ENCODE measurements around the gene WNT3.
"Not testable (repeated sequence)": the region's sequence is repeated elsewhere in the genome, so short reads cannot be mapped to it uniquely, and the experiment has no call there.

WNT3 gene

DNA sequence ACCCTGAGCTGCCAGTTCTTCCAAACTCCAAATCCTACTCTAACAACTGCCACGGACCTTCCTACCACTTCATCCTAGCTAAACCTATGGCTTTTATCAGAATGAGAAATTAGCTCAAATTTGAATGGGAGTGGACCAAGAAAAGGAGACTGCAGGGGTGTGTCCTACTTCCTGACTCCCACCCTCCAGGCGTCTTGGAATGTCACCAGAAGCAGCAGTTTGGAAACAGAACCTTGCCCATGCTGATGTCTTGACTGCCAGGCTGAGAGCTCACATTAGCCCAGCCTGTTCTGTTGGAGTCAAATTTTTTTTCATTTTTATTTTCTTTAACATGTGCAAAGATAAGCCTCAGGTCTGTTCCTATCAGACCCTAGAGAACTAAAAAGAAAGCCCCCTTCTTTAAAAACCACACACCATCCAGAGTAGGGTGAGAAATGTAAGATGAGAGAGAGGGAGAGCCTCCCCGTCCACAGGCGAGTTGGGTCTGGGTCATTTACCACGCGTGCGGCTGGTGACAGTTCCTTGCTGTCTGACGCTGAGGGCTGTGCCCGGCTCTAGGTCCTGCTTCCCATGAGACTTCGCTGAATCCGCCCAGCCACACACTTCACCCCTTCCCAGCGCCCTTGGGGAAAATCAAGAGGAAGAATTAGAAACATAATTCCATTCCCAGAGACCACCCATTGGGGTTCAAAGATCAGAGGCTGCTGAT lies 54.3 kb downstream of the WNT3 start:
- DNase-seq = no peak

DNA sequence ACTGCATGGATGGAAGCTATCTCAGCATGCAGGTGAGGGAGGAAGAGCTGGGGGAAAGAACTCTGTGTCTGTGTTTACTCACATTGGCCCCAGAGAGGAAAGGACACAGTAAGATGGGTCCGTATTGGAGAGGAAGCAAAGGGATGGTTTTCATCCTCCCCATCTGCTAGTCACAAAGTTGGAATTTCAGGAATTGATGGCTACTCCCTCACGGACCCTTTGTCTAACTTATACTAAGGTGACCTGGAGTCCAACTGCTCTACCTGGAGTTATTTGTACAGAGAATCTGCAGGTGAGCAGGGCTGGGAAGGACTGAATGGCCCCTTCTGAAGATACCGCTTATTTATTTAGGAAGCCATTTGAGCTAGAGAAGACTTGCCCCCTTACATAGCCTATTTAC lies 55.1 kb downstream of the WNT3 start:
- no peak for DNase-seq

DNA sequence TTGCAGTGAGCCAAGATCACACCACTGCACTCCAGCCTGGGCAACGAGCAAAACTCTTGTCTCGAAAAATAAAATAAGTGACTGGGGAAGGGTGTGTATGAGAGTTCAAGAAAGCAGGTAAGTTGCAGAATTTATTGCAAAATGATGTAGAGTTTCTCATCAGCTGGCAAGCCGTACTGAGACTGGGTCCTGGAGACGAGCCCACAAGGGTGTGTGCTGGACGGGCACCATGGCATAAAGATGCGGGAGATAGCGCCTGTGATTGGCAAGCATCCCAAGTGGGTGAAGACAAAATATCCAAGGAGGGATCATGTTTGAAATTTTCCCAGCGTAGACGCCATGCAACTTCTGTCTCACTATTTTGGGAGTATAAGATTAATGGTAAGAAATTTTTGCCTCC lies 59.4 kb downstream of the WNT3 start:
- DNase-seq = no peak

DNA sequence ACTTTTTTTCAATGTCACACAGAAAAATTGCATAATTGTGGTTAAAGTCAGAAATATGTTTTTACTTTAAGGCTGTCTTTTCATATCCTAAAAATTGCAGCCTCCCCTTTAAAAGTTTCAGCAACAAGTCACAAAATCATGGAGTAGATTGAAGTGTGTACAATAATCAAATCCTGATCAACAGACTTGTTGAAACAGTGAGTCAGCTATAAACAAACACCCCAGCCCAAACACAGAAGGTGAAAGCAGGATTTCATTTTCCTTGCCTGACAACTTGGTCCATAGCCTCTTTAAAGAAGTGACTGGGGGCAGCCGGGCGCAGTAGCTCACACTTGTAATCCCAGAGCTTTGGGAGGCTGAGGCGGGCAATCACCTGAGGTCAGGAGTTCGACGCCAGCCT lies 59.9 kb downstream of the WNT3 start:
- DNase-seq = no peak

DNA sequence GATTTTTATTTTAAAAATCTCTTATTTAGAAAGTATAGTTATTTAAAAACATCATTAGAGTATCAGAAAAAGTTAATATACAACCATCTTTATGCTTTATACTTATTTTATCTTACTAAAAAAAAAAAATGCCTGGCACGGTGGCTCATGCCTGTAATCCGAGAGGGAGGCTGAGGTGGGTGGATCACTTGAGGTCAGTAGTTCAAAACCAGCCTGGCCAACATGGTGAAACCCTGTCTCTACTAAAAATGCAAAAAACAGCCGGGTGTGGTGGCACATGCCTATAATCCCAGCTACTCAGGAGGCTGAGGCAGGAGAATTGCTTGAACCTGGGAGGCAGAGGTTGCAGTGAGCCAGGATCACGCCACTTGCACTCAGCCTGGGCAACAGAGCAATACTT lies 60.9 kb downstream of the WNT3 start:
- not testable (repeated sequence) for DNase-seq

DNA sequence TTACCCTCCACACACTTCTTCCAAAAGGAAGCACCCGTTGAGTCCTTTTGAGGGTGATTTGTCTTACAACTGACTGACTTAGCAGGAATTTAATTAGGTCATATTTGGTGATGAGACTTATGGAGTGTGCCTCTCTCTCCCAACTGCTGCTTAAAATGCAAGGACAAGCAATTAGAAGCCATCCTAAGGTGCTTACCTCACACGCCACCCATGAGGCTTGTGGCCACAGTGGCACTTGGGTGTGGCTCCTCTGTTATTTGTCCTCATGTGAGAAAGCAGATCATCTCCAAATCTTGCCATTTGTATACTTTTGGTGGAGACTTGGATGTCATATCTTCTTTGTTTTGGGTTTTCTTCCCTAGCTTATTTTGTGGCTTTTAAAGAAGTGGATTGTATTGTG lies 61.6 kb downstream of the WNT3 start:
- no peak for DNase-seq

DNA sequence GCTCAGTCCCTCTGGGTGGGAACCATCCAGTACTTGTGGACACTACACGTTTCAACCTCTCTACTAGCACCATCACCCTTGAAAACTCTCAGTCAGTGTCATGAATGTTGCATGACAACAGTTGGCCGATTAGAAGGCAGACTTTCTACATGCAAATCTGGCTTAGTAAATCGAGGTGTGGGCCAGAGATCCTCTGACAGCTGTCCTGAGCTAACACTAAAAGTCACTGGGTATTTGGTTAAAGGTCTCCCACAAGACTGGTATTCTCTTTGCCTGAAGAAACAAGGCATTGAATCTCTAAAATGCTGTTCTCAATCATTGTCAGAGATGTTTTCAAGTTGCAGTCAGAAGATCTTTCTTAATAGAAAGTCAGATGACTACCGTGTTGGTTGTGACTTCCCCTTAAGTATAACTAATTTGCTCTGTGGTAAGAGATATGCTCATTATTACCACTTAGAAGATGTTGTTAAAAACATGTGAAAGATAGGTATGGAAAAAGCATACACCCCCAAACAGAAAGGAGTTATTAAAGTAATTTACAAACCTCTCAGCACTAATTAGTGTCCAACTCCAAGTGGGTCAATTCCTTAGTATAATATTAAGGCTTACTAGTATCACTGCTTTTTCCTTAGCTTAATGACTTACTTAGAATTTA lies 62.3 kb downstream of the WNT3 start:
- no peak for DNase-seq

DNA sequence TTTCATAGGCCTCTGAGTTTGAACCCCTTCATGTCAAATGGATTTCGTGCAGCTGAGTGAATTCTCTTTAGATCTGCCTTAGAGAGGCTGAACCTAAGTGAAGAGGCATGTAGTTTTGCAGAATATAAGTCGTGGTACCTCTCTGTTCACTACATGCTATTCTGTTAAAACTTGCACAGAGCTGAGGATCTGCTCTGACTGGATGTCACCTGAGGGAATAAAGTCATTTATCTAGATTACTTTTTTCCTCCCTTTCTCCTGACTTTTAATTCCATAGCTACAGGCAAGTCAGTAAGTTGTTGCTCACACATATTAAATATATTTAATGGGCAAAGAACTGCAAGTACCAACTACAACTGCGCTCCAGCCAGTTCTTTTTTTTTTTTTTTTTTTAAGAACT lies 64.7 kb downstream of the WNT3 start:
- DNase-seq = no peak

DNA sequence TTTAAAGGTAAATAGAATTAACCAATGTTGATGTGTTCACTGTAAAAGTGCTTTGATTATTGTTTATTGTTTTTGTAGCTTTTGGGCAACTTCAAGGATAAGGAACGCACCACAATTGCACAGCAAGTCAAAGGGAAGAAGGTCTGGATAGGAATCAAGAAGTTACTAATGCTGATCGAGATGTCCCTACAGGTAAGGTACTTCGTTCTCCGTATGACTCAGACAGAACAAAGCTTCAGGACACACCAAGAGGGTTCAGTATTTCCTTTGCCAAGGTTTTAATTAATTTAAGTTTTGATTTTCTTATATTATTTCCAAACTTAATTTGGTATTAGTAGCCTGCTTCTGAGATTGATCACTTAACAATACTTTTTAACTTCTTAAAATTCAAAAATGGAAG lies 67.1 kb downstream of the WNT3 start:
- DNase-seq = no peak

DNA sequence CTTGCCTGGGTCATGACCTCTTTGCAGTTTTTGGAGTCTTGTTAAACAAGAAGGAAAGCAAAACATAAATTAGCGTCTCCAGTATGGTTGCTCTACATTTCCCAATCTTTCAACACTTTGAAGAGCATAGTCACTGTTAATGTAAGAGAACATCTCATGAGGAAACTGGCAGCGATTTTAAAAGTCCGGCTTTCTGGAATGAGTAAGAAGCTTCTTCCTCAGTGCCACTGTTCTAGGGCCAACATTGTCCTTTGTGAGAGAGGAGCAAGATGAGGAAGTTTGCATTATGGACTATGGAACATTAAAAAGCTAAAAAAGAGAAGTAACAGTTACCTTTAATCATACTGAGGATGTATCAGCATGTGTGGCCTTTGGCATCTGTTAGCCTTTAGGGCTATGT lies 73.1 kb downstream of the WNT3 start:
- no peak for DNase-seq

DNA sequence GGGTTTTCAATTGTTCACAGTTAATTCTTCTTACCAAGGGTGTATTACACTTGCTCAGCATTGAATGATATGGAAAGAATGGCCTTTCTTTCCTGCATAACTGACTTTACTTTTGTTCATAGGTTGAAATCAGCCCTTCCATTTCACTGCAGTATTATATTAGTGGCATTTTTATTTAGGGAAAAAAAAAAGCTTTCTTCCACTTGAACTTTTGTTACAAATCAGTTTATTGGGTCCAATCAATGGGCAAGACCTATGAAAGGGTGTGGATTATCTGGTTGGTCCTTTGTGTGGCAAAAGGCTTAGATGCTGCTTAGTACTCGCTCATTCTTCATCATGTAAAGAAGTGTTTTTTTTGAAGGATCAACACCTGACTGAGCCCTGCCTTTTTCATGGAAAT lies 74.1 kb downstream of the WNT3 start:
- no peak for DNase-seq

DNA sequence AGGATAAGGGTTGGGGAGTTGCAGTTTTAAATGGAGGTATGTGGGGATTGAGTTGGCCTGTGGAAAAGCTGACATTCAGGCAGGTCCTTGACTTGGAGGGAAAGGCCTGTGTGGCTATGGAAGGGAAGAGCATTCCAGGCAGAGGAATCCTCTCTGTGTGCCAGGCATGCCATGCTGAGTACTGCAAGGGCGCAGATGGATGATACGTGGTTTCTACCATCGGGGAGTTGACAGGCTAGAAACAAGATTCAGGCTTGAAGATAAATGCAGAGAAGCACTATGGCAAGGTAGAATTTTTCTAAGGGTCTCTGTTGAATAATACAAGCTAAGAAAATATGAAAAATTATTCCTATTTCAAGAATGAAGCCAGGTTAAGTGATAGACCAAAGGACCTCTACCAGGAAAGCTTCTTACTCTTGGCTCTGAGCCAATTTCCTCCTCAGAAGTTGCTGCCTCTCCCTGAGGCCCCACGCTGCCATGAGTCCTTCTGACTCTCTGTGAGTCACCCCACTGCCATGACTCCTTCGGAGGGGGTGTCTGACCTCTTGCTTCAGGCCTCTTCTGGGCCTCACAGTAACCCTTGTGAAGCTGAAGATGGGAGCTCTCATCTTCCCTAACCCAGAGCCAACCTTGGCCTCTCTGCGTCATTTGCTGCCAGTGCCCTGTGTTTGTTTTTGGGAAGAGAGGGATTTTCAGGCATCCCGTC lies 75.8 kb downstream of the WNT3 start:
- DNase-seq = no peak

DNA sequence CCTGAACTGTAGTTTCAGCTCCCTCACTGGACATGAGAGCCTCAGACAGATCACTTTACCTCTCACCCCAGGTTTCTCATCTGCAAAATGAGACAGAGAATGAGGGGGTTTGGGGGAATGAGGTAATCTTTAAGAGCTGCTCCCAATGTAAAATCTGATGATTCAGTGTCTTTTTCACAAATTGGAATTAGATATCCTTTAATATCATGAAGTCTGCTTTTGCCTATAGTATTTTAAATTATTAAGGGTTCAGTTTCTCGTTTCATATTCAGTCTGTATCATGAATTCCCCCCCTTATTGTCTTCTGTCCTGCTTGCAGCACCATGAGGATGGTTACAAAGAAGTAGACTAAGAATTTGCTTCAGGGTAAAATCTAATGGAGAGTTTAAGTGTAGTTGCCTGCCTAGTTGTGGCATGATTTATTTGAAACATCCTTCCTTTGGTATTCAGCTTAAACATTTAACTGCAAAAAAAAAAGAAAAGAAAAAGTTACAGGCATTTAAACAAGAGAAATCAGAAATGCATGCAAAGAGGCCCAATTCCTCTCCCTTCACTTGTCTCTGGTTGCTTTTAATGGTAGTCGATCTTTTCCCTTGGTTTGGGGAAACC lies 77.3 kb downstream of the WNT3 start:
- no peak for DNase-seq

DNA sequence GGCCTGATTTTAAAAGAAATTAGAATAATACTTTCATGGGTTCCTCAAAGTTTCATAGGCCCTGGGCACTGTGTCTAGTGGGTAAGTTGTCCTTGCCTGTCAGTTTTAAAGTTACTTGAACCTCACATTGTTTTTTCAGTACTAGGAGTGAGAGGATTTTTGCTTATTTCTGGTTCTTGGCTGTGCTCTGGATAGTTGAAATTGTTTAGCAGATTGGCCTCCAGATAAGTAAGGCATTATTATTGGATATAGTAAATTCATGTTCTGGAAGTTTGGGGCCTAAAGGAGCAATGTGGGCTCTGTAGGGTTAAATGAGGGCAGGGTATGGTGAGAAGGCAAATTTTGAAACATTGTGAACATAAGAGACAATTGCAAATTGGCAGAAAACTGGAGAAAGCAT lies 78.5 kb downstream of the WNT3 start:
- no peak for DNase-seq

DNA sequence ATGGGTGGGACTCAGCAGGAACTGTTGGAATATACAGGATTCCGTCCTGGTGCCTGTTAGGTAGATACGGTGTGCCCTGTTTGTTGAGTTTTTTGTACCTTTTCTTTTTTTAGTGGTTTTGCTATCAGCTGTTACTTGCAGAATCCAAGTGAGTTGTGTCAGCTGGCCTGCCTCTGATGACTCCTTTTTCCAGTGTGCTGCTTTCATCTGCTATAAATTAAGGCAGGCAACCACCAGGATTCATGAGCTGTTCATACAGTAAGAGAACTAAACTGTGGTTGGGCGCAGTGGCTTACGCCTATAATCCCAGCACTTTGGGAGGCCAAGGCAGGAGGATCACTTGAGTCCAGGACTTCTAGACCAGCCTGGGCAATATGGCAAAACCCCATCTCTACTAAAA lies 79.9 kb downstream of the WNT3 start:
- no peak for DNase-seq

DNA sequence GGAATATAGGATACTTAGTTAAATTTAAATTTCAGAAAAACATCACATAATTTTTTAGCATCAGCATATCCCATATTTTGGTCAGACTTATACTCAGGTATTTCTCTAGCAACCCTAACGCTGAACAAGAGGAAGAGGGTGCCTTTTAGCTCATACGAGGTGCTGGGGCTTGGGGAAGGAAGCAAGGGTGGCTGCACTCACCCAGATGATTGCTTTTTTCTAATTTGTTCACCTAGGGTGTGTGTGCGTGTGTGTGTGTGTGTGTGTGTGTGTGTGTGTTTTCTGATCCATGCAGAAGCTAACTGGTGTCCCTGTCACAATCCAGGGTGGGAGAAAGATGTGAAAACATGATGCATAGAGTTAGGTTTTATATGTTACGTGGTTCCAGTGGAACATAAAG lies 81.2 kb downstream of the WNT3 start:
- DNase-seq = no peak

DNA sequence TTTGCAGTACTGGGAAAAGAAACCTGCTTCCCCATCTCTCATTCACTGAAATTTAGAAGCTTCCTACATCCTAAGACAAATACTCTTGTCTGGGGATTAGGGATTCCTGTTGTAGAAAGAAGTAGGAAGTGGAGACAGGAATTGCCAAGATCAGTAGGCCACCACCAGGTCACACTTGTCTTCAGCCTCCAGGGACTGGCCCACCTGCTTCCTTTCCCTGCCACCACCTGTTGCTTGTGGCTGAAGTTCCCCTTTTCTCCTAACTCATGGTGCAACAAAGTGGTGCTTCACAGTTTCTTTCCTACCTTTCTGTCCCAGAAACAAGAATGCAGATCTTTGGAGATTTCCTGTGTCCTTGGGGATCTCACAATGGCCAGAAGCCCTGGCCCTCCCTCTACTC lies 82.4 kb downstream of the WNT3 start:
- no peak for DNase-seq

DNA sequence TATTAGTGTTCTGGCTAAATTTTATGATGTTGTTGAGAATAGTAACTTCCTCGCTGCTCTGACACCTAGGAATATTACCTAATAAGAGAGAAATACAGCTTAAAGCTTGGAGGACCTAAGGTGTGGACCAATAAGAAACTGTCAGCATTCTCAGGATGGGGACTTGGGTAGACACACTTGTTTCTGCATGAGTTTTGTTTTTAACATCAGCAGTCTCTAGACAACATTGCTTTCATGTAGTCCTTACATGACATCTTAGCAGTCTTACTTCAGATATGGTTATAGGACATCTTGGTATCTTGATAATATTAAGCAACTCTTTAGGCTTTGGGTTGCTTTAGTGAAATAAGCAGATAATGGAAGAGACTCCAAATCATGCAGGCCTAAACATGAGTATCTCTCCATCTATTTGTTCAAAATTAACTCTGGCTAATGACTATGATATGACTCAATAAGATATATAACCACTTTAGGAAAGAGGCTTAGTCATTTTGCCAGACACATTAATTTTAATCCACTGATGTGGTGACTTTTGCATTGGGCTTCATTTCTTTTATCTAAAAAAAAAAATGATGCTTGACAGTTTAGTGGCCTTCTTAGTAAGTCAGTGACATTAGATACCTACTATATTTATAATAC lies 84.5 kb downstream of the WNT3 start:
- no peak for DNase-seq

DNA sequence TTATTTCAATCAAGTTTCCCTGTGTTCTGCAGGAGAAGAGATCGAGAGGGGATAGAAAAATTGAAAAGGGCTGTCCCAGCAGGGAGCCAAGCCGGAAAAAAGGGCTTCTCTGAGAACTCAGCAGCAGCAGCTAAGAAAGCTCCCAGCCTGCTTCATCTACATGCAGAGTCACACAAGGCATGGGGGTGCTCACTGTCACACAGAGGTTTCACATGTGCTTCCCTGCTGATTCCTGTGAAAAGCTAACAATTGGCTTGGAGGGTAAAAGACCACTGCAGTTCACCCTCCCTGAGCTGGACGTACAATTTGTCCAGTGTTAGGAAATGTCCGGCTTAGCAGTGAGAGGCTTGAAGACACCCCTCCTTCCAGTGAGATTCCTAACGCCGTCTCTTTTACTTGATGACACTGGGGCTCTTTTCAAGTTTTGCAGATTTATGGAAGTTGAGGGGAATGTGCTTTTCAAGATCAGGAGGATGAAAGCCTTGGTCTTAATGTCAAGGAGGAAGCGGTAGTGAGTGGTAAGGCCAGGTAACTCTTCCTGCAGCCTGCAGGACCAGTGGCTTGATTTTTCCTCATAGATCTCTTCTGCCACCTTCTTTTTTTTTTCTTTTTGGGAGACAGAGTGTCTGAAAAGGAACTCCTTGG lies 85.6 kb downstream of the WNT3 start:
- no peak for DNase-seq

DNA sequence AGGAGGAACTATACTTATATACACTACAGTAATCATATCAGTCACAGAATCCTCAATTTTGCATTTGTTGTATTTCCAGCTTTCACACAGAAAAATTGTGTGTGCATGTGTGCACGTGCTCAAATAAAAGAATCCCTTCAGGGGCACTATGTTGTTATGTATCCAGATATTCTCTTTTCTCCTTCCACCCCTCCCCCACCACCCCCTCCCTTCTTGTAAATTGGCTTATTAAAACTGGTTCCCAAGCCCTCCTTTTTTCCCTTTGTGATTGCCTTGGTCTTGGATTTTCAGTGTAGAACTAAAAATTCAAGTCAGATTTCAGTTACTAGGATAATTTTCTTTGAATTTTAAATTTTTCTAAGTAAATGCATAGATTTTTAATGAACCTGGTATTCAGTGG lies 86.3 kb downstream of the WNT3 start:
- no peak for DNase-seq

DNA sequence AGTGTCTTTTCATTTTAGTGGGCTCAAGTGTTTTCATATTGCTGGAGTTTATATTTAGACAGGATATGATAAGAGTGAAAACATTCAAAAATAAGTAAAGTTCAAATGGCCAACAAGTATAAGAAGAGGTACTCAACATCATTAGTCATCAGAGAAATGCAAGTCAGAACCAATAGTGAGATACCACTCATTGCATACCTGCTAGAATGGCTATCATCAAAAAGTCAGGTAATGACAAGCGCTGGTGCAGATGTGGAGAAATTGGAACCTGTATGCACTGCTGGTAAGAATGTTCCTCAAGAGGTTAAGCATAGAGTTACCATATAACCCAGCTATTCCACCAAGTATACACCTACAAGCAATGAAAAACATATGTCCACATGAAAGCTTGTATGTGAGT lies 87.8 kb downstream of the WNT3 start:
- no peak for DNase-seq

DNA sequence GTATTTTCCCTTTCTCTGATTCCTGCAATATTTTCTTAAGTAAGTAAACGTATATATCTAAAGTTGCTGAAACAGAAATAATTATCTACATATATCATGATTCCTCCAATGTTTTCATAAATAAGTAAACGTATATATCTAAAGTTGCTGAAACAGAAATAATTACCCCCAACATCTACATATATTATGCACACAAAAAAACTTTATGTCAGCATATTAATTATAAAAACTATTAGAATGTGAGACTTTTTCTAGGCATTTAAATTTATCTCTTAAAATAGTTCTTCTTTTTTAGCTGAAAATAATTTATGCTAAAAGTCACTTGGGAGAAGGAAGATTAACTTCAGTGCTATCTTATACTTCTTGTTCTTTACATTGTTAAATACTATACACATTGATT lies 88.5 kb downstream of the WNT3 start:
- DNase-seq = no peak

Measured in activated CD4-positive, CD25-positive, alpha-beta regulatory T cell (primary cell).